ENCODE data around the gene NELFA. TPM values are rescaled to one million over a fixed set of nuclear protein-coding genes. Genes with fewer than 3 reads are reported as not detected.

Gene NELFA
- total RNA-seq, 4 donors from 2014 or later: 22.0 to 80.4 (median 31.8) TPM

DNA sequence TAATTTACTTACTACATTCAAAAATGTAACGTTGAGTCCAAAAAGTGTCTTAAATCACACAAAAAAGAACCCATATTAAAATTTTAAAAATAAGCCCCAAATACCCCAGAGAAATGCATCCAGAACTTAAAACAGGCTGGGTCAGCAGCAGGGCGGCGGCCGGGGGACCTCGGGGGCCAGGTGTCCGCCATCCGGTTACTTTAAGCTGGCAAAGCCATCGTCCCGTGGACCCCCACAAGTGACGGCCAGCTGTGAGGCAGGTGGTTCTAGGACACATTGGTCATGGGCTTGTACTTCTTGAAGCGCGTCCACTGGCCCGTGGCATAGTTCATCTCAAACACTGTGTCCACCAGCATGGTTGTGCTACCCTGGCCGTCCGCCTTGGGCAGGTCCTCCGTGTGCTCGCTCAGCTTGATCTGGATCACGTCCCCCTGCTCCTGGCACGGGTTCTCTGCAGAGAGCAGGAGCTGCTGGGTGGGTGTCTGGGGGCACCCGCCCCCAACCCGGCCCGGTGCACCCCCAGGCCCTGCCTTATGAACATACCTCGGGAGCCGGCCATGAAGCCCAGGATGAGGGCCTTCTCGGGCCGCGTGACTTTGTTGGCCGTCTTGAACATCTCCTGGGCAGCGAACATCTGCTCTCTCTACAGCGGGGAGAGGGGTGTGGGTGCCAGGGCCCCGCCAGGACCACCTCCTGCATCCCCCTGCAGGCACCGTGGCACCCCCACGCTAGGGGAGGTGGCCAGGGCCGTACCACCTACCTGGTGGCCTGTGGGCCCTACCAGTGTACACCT lies 25.5 kb downstream of the NELFA start:
- DNase-seq: no peak
- in situ Hi-C loops (cut with MboI; ENCODE audit: low pct_ligation_motif_present in 1 of 4, low pct_unique_long_range_greater_than_20kb in 1 of 4, low sequenced_read_pairs in 3 of 4) (no loop called here), intact Hi-C loops (cut with DNase I; ENCODE audit: low total_unique reads) (no loop called here)
- H3K36me3 ChIP-seq: peaks cover 0 to 28% (median 14%) of the 10 kb centered on the region in 4 donors
- TF ChIP-seq, protein P1, sequence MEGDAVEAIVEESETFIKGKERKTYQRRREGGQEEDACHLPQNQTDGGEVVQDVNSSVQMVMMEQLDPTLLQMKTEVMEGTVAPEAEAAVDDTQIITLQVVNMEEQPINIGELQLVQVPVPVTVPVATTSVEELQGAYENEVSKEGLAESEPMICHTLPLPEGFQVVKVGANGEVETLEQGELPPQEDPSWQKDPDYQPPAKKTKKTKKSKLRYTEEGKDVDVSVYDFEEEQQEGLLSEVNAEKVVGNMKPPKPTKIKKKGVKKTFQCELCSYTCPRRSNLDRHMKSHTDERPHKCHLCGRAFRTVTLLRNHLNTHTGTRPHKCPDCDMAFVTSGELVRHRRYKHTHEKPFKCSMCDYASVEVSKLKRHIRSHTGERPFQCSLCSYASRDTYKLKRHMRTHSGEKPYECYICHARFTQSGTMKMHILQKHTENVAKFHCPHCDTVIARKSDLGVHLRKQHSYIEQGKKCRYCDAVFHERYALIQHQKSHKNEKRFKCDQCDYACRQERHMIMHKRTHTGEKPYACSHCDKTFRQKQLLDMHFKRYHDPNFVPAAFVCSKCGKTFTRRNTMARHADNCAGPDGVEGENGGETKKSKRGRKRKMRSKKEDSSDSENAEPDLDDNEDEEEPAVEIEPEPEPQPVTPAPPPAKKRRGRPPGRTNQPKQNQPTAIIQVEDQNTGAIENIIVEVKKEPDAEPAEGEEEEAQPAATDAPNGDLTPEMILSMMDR (IDR thresholded peaks at IDR 0.05): no peak
- no peak for TF ChIP-seq POLR2AphosphoS5 (IDR thresholded peaks at IDR 0.05)
- TF ChIP-seq EP300 (IDR thresholded peaks at IDR 0.05; ENCODE audit: low read depth): no peak
- TF ChIP-seq POLR2A (IDR thresholded peaks at IDR 0.05): no peak
- H3K27ac ChIP-seq: no peak overlapping the region
- 89 to 100% methylated on average over 1 to 24 of the region's 34 CpGs for WGBS, 2 donors (ENCODE audit: low coverage in 1 of 2)
- no peaks in the 10 kb centered on the region for H3K27me3 ChIP-seq
- no peaks in the 10 kb centered on the region for H3K9me3 ChIP-seq
- peaks cover 0 to 5% (median 2%) of the 10 kb centered on the region in 4 donors for H3K4me1 ChIP-seq
- H3K4me3 ChIP-seq: no peak overlapping the region

GRCh38 chr4:1982124-1983052 lies 26.4 kb downstream of the NELFA start:
- intact Hi-C loops (cut with DNase I; ENCODE audit: low total_unique reads): no loop called here
- H3K4me1 ChIP-seq: peaks cover 0 to 5% (median 2%) of the 10 kb centered on the region in 4 donors
- TF ChIP-seq POLR2AphosphoS5 (IDR thresholded peaks at IDR 0.05) (no peak), POLR2A (IDR thresholded peaks at IDR 0.05) (no peak), EP300 (IDR thresholded peaks at IDR 0.05; ENCODE audit: low read depth) (no peak)
- TF ChIP-seq, protein P1 (IDR thresholded peaks at IDR 0.05): no peak
- no peak overlapping the region for H3K4me3 ChIP-seq
- H3K27ac ChIP-seq: peak overlapping the region in 3 of 4 donors; percentile 47 to 65 (median 62)
- WGBS, 2 donors (ENCODE audit: low coverage in 1 of 2): 78 to 81% methylated on average over 8 to 16 of the region's 16 CpGs
- H3K27me3 ChIP-seq: no peaks in the 10 kb centered on the region
- in situ Hi-C loops (cut with MboI; ENCODE audit: low pct_ligation_motif_present in 1 of 4, low pct_unique_long_range_greater_than_20kb in 1 of 4, low sequenced_read_pairs in 3 of 4): no loop called here
- H3K36me3 ChIP-seq: peaks cover 0 to 23% (median 14%) of the 10 kb centered on the region in 4 donors
- H3K9me3 ChIP-seq: no peaks in the 10 kb centered on the region
- peak; percentile 54 for DNase-seq

GRCh38 chr4:1981251-1982058 lies 27.3 kb downstream of the NELFA start:
- peak overlapping the region in 3 of 4 donors; percentile 1 to 49 (median 22) for H3K27ac ChIP-seq
- 60 to 83% methylated on average over 2 to 22 of the region's 22 CpGs for WGBS, 2 donors (ENCODE audit: low coverage in 1 of 2)
- in situ Hi-C loops (cut with MboI; ENCODE audit: low pct_ligation_motif_present in 1 of 4, low pct_unique_long_range_greater_than_20kb in 1 of 4, low sequenced_read_pairs in 3 of 4): no loop called here
- peaks cover 0 to 32% (median 17%) of the 10 kb centered on the region in 4 donors for H3K36me3 ChIP-seq
- H3K9me3 ChIP-seq: no peaks in the 10 kb centered on the region
- peak; percentile 55 for DNase-seq
- no peaks in the 10 kb centered on the region for H3K27me3 ChIP-seq
- intact Hi-C loops (cut with DNase I; ENCODE audit: low total_unique reads): no loop called here
- no peak for TF ChIP-seq POLR2AphosphoS5 (IDR thresholded peaks at IDR 0.05)
- TF ChIP-seq POLR2A (IDR thresholded peaks at IDR 0.05): no peak
- no peak for TF ChIP-seq EP300 (IDR thresholded peaks at IDR 0.05; ENCODE audit: low read depth)
- TF ChIP-seq, protein P1 (IDR thresholded peaks at IDR 0.05): no peak
- no peak overlapping the region for H3K4me3 ChIP-seq
- peaks cover 0 to 5% (median 2%) of the 10 kb centered on the region in 4 donors for H3K4me1 ChIP-seq

All from transverse colon (tissue), 4 donors.